ENCODE data around the gene RABGAP1L.

The RABGAP1L gene

DNA sequence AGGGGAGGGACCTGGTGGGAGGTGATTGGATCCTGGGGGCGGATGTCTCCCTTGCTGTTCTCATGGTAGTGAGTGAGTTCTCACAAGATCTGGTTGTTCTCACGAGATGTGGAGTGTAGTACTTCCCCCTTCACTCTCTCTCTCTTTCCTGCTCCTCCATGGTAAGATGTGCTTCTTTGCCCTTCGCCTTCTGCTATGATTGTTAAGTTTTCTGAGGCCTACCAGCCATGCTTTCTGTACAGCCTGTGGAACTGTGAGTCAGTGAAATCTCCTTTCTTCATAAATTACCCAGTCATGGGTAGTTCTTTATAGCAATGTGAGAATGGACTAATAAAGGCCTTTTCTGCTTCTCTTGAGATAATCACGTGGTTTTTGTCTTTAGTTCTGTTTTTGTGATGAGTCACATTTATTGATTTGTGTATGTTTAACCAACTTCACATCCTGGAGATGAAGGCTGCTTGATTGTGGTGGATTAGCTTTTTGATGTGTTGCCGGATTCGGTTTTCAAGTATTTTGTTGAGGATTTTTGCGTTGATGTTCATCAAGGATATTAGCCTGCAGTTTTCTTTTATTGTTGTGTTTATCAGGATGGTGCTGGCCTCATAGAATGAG, 45.5 kb downstream of the RABGAP1L start:
- H3K9me3 ChIP-seq (ENCODE audit: insufficient read depth, low read depth, low read length), result no peaks in the 10 kb centered on the region
- no peak overlapping the region for H3K18ac ChIP-seq (ENCODE audit: low read length)
- H3K27me3 ChIP-seq (ENCODE audit: insufficient read depth, low read length), result no peaks in the 10 kb centered on the region
- no peak overlapping the region for H3K4ac ChIP-seq (ENCODE audit: low read depth, low read length)
- WGBS (ENCODE audit: extremely low coverage, insufficient coverage, insufficient read length), result no CpG with 5 or more reads among the region's 7 CpGs
- no peak overlapping the region for H4K8ac ChIP-seq (ENCODE audit: low read depth, low read length)
- H3K79me2 ChIP-seq (ENCODE audit: control insufficient read depth, insufficient read depth, low read length, poor library complexity), result peaks cover 2% of the 10 kb centered on the region
- no peak overlapping the region for H2AK5ac ChIP-seq (ENCODE audit: low read length)
- H3K27ac ChIP-seq (ENCODE audit: low read depth, low read length), result no peak overlapping the region
- no peak overlapping the region for H4K12ac ChIP-seq (ENCODE audit: low read depth, low read length)
- DNase-seq, result no peak
- H3K4me1 ChIP-seq (ENCODE audit: control insufficient read depth in 1 of 2, insufficient read depth in 2 of 2, low read length in 2 of 2), result no peaks in the 10 kb centered on the region
- H3K36me3 ChIP-seq (ENCODE audit: control insufficient read depth in 1 of 2, insufficient read depth in 2 of 2, low read length in 2 of 2), result no peaks in the 10 kb centered on the region
- no peak overlapping the region for H3K14ac ChIP-seq (ENCODE audit: low read length)
- no peak overlapping the region for H2AFZ ChIP-seq (ENCODE audit: insufficient read depth, low read length, poor library complexity)
- H3K4me3 ChIP-seq (ENCODE audit: low read depth, low read length), result no peak overlapping the region
- H4K91ac ChIP-seq (ENCODE audit: low read depth, low read length), result no peak overlapping the region
- H3K23ac ChIP-seq (ENCODE audit: low read length), result no peak overlapping the region
- H3K9ac ChIP-seq (ENCODE audit: low read length), result no peak overlapping the region
- no peak overlapping the region for H2BK5ac ChIP-seq (ENCODE audit: low read depth, low read length, poor library complexity)
- no peak overlapping the region for H2BK12ac ChIP-seq (ENCODE audit: low read length)
- no peak overlapping the region for H2BK120ac ChIP-seq (ENCODE audit: insufficient read depth, low read length, poor library complexity)
- H3K4me2 ChIP-seq (ENCODE audit: low read length), result no peak overlapping the region
- H3K79me1 ChIP-seq (ENCODE audit: low read length), result no peaks in the 10 kb centered on the region

DNA sequence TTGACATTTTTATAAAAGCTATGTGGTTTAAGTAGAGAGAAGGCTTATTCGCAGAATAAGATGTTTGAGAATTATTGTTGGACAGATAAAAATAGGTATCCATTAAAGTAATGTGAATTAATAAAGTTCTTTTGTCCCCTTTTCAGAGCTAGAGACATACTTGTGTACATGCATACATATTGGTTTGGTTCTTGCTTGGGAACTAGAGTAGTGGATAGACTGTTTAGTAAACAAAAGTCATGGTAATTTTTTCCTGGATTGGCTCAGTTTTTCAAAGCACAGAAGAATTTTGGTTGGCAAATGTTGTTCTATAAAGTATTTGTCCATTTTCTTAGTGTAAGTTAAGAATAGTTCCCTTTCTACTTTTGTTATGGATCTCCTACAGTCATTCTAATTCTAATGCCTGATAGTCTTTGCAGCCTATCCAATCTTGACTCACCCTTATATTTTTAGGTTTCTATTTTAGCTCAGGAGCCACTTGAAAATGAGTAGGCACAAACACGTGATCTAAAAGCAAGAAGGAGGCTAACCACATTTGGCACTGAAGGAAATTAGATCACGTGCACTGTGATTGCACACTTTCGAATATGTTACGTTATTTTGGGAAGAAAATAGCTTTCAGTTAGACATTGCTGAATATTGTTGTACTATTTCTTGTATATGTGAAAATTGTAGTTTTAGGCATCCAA, 47.0 kb downstream of the RABGAP1L start:
- H4K12ac ChIP-seq (ENCODE audit: low read depth, low read length), result no peak overlapping the region
- H4K8ac ChIP-seq (ENCODE audit: low read depth, low read length), result no peak overlapping the region
- peaks cover under 1% of the 10 kb centered on the region for H3K79me2 ChIP-seq (ENCODE audit: control insufficient read depth, insufficient read depth, low read length, poor library complexity)
- H3K27ac ChIP-seq (ENCODE audit: low read depth, low read length), result no peak overlapping the region
- no peak overlapping the region for H2AK5ac ChIP-seq (ENCODE audit: low read length)
- H3K4ac ChIP-seq (ENCODE audit: low read depth, low read length), result no peak overlapping the region
- no peak for DNase-seq
- H3K4me3 ChIP-seq (ENCODE audit: low read depth, low read length), result no peak overlapping the region
- H2AFZ ChIP-seq (ENCODE audit: insufficient read depth, low read length, poor library complexity), result no peak overlapping the region
- no peak overlapping the region for H3K9ac ChIP-seq (ENCODE audit: low read length)
- H3K14ac ChIP-seq (ENCODE audit: low read length), result no peak overlapping the region
- no peaks in the 10 kb centered on the region for H3K9me3 ChIP-seq (ENCODE audit: insufficient read depth, low read depth, low read length)
- H4K91ac ChIP-seq (ENCODE audit: low read depth, low read length), result no peak overlapping the region
- H3K23ac ChIP-seq (ENCODE audit: low read length), result no peak overlapping the region
- no peak overlapping the region for H2BK12ac ChIP-seq (ENCODE audit: low read length)
- H2BK5ac ChIP-seq (ENCODE audit: low read depth, low read length, poor library complexity), result no peak overlapping the region
- H3K18ac ChIP-seq (ENCODE audit: low read length), result no peak overlapping the region
- H2BK120ac ChIP-seq (ENCODE audit: insufficient read depth, low read length, poor library complexity), result no peak overlapping the region
- no CpG with 5 or more reads among the region's 5 CpGs for WGBS (ENCODE audit: extremely low coverage, insufficient coverage, insufficient read length)
- no peaks in the 10 kb centered on the region for H3K79me1 ChIP-seq (ENCODE audit: low read length)
- H3K4me1 ChIP-seq (ENCODE audit: control insufficient read depth in 1 of 2, insufficient read depth in 2 of 2, low read length in 2 of 2), result no peaks in the 10 kb centered on the region
- H3K27me3 ChIP-seq (ENCODE audit: insufficient read depth, low read length), result no peaks in the 10 kb centered on the region
- H3K36me3 ChIP-seq (ENCODE audit: control insufficient read depth in 1 of 2, insufficient read depth in 2 of 2, low read length in 2 of 2), result no peaks in the 10 kb centered on the region
- H3K4me2 ChIP-seq (ENCODE audit: low read length), result no peak overlapping the region

DNA sequence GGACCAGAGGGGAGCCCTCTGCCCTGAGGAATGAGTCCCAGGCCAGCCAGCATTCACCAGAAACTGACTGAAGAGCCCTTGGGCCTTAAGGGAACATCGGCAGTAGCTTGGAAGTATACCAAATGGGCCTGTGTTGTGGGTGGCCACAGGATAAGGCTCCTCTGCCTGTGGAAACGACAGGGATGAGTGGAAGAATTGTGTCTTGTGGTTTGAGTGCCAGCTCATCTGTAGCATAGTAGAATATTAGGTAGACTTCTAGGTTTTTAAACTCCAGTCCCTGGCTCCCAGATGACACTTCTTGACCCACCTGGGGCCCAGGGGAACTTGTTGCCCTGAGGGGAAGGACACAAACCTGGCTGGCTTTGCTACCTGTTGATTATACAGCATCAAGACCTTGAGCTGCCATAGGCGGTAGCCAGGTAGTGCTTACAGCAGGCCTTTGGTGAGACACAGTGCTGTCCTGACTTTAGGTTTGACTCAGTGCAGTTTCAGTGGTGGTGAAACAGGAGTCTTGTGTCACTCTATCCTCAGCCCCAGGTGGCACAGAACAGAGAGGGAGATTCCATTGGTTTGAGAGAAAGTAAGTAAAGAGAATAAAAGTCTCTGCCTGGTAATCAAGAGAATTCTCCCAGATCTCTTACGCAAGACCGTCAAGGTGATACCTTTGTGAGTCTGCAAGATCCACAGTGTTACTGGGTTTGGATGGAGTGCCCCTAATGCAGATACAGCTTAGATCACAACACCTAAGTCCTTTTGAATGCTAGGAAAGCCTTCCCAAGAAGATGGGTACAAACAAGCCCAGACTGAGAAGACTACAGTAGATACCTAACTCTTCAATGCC, 50.2 kb downstream of the RABGAP1L start:
- no peaks in the 10 kb centered on the region for H3K27me3 ChIP-seq (ENCODE audit: insufficient read depth, low read length)
- no peaks in the 10 kb centered on the region for H3K36me3 ChIP-seq (ENCODE audit: control insufficient read depth in 1 of 2, insufficient read depth in 2 of 2, low read length in 2 of 2)
- H3K23ac ChIP-seq (ENCODE audit: low read length), result no peak overlapping the region
- H2BK5ac ChIP-seq (ENCODE audit: low read depth, low read length, poor library complexity), result no peak overlapping the region
- H3K4ac ChIP-seq (ENCODE audit: low read depth, low read length), result no peak overlapping the region
- no peak overlapping the region for H4K12ac ChIP-seq (ENCODE audit: low read depth, low read length)
- no peak for DNase-seq
- no peaks in the 10 kb centered on the region for H3K9me3 ChIP-seq (ENCODE audit: insufficient read depth, low read depth, low read length)
- no peaks in the 10 kb centered on the region for H3K79me1 ChIP-seq (ENCODE audit: low read length)
- H3K4me2 ChIP-seq (ENCODE audit: low read length), result no peak overlapping the region
- WGBS (ENCODE audit: extremely low coverage, insufficient coverage, insufficient read length), result no CpG with 5 or more reads among the region's 5 CpGs
- no peaks in the 10 kb centered on the region for H3K4me1 ChIP-seq (ENCODE audit: control insufficient read depth in 1 of 2, insufficient read depth in 2 of 2, low read length in 2 of 2)
- no peak overlapping the region for H2AFZ ChIP-seq (ENCODE audit: insufficient read depth, low read length, poor library complexity)
- no peak overlapping the region for H2AK5ac ChIP-seq (ENCODE audit: low read length)
- H4K8ac ChIP-seq (ENCODE audit: low read depth, low read length), result no peak overlapping the region
- H3K27ac ChIP-seq (ENCODE audit: low read depth, low read length), result no peak overlapping the region
- no peak overlapping the region for H2BK12ac ChIP-seq (ENCODE audit: low read length)
- no peak overlapping the region for H3K4me3 ChIP-seq (ENCODE audit: low read depth, low read length)
- H4K91ac ChIP-seq (ENCODE audit: low read depth, low read length), result no peak overlapping the region
- no peak overlapping the region for H3K18ac ChIP-seq (ENCODE audit: low read length)
- H2BK120ac ChIP-seq (ENCODE audit: insufficient read depth, low read length, poor library complexity), result no peak overlapping the region
- no peak overlapping the region for H3K14ac ChIP-seq (ENCODE audit: low read length)
- no peak overlapping the region for H3K9ac ChIP-seq (ENCODE audit: low read length)
- no peaks in the 10 kb centered on the region for H3K79me2 ChIP-seq (ENCODE audit: control insufficient read depth, insufficient read depth, low read length, poor library complexity)

DNA sequence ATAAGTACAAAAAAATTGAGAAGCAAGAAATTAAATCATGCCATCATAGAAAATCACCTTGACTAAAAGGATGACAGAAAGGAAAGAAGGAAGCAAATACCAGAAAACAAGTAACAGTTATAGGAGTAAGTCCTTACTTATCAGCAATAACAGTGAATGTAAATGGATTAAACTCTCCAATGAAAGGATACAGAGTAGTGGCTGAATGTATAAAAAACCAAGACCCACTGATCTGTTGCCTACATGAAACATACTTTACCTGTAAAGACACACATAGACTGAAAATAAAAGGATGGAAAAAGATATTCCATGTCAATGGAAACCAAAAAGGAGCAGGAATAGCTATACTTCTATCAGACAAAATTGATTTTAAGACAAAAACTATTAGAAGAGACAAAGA, 52.2 kb downstream of the RABGAP1L start:
- no peak overlapping the region for H4K8ac ChIP-seq (ENCODE audit: low read depth, low read length)

More for the DNA sequence above, 52.2 kb downstream of the RABGAP1L start:
- H3K36me3 ChIP-seq (ENCODE audit: control insufficient read depth in 1 of 2, insufficient read depth in 2 of 2, low read length in 2 of 2), result no peaks in the 10 kb centered on the region
- H3K9me3 ChIP-seq (ENCODE audit: insufficient read depth, low read depth, low read length), result no peaks in the 10 kb centered on the region
- no peak overlapping the region for H3K4ac ChIP-seq (ENCODE audit: low read depth, low read length)
- no peak for DNase-seq
- no peak overlapping the region for H2AFZ ChIP-seq (ENCODE audit: insufficient read depth, low read length, poor library complexity)
- no peak overlapping the region for H3K4me3 ChIP-seq (ENCODE audit: low read depth, low read length)
- H3K23ac ChIP-seq (ENCODE audit: low read length), result no peak overlapping the region
- no peak overlapping the region for H4K12ac ChIP-seq (ENCODE audit: low read depth, low read length)
- H2BK5ac ChIP-seq (ENCODE audit: low read depth, low read length, poor library complexity), result no peak overlapping the region
- H3K79me1 ChIP-seq (ENCODE audit: low read length), result no peaks in the 10 kb centered on the region
- no peak overlapping the region for H3K4me2 ChIP-seq (ENCODE audit: low read length)
- no peak overlapping the region for H2BK120ac ChIP-seq (ENCODE audit: insufficient read depth, low read length, poor library complexity)
- no peaks in the 10 kb centered on the region for H3K79me2 ChIP-seq (ENCODE audit: control insufficient read depth, insufficient read depth, low read length, poor library complexity)
- no peak overlapping the region for H3K9ac ChIP-seq (ENCODE audit: low read length)
- no peak overlapping the region for H3K14ac ChIP-seq (ENCODE audit: low read length)
- no peak overlapping the region for H2AK5ac ChIP-seq (ENCODE audit: low read length)
- no peak overlapping the region for H3K27ac ChIP-seq (ENCODE audit: low read depth, low read length)
- no peak overlapping the region for H2BK12ac ChIP-seq (ENCODE audit: low read length)
- H3K18ac ChIP-seq (ENCODE audit: low read length), result no peak overlapping the region
- no peaks in the 10 kb centered on the region for H3K27me3 ChIP-seq (ENCODE audit: insufficient read depth, low read length)
- no peak overlapping the region for H4K91ac ChIP-seq (ENCODE audit: low read depth, low read length)
- H3K4me1 ChIP-seq (ENCODE audit: control insufficient read depth in 1 of 2, insufficient read depth in 2 of 2, low read length in 2 of 2), result no peaks in the 10 kb centered on the region

Data from trophoblast cell (in vitro differentiated cells and primary cell).